M059J (cell line): ENCODE measurements around the gene KHDRBS2. TPM values are rescaled to one million over a fixed set of nuclear protein-coding genes. Genes with fewer than 3 reads are reported as not detected.

Experiments
- DNase-seq: peaks from one replicate; pipeline ENCODE4 v3.0.0-alpha.2; 2012; ENCODE audit warnings: low read depth
- total RNA-seq: library from RNA; depleted of rRNA; stranded (reverse); fragments of >200 nt; shearing (Covaris generic); gene quantifications from 2 replicates; pipeline ENCODE4 v1.2.3, GENCODE V29; 2014

KHDRBS2 gene
- total RNA-seq, 1 experiment from 2014 or later: not detected

DNA sequence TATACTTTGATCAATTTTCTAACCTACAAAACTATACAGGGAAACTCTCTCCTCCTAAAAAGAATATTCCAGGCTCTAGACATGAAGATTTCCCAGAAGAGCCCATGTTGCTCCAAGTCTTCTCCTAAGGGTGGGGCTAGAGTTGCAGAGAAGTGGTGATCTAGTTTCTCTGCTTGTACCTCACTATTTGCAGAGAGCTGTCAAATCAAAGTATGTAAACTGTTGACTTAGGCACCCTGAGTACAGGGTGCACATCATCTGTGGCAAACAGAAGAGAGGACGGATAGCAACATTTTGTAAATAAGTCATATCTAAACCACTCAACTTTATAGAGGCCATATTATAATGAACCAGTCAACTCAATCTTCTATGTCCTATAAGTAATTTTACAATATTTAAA, 250.1 kb downstream of the KHDRBS2 start:
- no peak for DNase-seq

DNA sequence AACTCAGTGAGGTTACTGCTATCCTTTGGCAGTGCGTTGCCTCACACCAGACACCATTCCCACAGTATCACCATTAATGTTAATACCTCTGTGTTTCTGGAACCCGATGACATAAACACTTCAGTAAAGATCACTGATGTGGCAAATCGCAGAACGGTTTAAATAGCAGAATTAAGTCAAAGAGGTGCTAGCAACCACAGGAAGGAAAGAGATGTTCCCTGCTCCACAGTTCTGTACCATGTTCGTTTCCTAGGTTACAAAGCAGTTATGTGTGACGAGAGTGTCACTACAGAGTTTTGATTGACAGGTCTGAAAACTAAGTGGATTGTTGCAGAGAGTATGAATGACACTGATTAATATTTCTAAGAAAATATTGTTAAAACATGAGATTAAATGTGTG, 272.3 kb downstream of the KHDRBS2 start:
- no peak for DNase-seq

DNA sequence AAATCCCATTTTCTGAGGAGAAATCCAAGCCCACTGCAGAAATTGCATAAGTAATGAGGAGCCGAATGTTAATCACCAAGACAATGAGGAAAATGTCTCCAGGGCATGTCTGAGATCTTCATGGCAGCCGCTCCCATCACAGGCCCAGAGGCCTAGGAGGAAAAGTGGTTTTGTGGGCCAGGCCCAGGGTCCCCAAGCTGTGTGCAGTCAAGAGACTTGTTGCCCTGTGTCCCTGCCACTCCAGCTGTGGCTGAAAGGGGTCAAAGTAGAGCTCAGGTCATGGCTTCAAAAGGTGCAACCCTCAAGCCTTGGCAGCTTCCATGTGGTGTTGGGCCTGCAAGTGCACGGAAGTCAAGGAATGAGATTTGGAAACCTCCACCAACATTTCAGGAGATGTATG, 276.6 kb downstream of the KHDRBS2 start:
- DNase-seq: no peak

DNA sequence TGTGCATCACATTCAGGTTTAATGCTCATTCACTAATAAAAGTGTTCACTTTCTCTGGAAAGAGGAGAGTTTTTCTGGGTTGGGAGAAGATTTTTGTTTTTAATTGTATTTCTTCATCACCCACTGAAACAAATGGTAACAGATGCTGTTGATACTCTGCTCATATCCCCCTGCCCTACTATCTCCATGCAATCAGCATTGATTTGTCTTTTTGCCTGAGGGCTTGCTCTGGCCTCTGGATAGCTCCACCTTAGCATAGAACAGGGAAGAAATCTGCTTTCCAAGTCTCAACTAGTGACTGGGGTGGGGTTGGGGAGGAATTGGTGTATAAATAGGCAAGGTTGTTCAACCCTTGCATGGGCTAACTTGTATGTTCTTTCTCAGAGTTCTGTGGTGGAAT, 296.4 kb downstream of the KHDRBS2 start:
- no peak for DNase-seq

DNA sequence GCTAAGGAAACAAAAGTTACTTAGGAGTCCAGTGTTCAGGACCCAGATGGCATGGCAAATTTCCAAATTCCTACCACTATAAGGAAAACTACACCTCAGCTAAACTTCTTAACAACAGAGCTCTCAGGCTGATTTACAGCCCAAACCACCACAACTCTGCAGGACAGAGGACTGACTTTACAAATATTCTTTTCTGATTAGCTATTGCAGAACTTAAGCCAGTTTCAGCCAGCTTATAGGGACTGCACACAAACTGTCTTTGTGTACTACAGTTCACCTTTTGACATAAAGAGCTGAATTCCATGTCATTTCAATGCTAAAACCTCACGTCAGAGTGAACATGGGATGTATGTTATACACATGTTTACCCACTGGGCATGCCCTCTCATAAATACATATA, 305.4 kb downstream of the KHDRBS2 start:
- no peak for DNase-seq

DNA sequence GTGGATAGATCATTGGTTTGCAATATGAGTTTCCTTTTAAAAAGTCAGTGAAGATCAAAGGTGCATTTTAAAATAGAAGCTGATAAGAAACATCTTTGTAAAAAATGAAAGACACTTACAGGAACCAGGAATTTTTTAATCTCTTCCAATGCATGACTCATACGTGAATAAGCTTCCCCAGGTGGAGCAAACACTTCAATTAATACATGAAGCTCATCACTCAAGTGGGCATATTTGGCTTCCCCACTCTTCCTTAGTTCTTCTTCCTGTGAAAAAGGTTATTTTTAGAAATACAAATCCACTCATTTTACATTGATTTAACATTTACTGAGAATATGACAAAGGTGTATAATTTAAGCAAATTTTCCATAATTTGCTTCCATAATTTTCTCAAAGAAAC, 308.1 kb downstream of the KHDRBS2 start:
- DNase-seq: no peak

DNA sequence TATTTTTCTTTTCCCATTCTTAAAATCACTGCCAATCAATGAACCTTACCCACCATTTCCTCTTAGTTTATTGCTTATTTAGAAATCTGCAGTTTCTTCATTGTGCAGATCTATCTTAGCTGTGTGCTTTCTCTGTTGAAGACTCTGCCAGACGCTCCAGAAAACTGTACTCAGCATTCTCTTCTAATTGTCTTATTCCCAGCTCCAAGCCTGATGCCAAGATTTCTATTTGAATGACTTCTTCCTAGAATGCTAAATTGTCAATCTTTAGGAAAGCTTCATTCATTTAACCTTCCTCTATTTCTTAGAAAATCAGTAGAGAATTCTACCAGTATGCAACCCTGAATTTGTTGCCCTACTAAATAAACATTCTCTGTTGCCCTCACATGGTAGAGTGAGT, 308.9 kb downstream of the KHDRBS2 start:
- no peak for DNase-seq

DNA sequence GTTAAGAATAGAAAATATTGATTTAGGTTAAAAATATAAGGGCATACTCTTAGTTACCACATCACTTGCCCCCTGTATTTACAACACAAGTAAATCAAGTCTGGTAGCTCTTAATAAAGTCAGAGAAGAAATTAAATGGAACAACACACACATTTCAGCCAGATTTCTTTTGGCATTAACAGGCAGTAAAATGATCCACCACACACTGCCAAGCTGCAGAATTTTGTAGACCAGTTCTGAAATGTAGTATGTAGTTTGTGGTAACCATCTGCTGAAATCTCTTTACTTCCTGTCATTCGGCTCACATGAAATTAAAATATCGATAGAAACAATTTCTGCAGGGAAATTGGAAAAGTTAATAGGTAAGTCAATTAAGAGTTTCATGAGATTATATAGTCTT, 326.8 kb downstream of the KHDRBS2 start:
- no peak for DNase-seq

DNA sequence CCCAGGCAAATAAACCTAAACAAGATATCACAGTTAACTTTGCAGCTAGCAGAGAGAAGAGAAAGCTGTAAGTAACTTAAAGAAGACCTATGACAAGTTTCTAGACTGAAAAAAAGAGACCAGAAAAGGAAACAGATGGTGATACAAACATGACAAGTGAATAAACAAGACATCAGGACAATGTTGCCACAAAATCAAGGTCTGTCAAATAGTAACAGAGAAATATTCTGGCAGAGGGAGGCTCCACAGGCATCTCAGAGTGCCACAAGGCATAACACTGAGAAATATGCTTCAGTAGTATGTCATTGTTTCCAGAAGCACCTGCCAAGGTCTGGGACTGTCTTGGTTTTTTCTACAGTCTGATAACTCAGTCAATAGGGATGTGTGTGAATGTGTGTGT, 332.2 kb downstream of the KHDRBS2 start:
- no peak for DNase-seq

DNA sequence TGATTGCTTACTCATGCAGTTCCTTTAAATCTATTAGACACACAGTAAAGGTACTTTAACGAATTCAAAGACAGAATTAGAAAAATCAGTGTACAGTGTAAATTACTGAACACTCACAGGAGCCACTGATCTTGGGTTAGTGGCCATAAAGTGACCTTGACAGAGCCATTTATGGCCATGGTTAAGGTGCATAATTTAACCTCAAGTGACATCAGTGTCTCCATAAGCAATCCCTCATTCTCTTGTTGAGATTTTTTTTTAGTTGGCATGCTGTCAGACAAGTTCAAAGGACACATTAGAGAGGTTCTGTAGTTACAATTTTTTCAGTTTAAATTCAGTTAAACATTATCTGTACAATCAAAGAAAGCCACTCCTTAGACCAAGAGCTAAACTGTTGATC, 334.4 kb downstream of the KHDRBS2 start:
- no peak for DNase-seq

DNA sequence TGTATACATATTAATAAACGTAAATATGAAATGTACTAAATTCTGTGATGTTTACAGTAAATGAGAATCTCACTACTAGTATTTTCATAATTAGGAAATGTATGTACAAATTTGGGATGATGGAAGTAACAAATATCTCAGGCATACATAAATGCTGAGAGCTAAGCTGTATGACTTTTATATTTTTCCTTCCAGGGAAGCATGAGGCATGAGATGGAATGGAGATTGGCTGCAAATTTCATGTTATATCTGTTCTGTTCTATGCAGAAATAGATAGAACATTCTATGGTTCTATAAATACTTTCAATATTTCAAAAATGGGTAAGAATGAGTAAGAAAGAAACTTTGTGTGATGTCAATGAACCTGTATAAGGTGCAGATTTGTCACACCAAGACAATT, 335.2 kb downstream of the KHDRBS2 start:
- no peak for DNase-seq

DNA sequence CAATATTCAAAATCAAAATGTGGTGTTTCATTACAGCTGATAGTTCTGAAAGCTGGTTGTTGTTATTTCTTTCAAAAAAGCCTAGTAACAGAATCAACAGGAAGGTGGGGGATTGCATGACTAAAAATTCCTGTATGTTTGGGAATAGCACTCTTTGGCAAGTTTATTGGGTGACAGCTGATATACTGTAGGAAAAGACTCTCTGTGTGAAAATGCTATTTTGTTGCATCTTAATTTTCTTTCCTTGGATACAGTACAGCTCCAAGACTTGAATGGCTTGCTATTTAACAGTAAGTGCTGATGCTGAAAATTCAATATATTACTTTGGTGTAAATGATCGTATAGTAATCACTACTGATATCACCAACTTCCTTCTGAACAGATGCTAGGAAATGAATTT, 336.1 kb downstream of the KHDRBS2 start:
- DNase-seq: no peak

DNA sequence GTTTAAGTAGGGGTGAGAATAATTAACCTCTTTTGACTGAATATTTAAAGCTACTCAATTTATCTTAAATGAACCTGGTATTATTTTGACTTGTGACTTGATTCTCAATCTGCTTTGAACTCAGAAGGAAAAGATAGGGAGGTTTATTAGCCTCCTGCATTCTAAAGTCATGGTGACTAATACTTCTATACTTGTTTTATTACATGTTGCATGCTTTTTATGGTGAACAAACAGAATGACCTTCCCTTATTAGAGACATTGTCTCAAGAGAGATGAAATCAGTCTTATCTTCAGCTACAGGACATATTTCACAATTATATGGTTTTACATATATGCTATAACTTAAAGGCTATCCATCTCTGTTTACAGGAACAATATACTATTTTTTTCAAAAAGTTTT, 336.9 kb downstream of the KHDRBS2 start:
- DNase-seq: no peak

DNA sequence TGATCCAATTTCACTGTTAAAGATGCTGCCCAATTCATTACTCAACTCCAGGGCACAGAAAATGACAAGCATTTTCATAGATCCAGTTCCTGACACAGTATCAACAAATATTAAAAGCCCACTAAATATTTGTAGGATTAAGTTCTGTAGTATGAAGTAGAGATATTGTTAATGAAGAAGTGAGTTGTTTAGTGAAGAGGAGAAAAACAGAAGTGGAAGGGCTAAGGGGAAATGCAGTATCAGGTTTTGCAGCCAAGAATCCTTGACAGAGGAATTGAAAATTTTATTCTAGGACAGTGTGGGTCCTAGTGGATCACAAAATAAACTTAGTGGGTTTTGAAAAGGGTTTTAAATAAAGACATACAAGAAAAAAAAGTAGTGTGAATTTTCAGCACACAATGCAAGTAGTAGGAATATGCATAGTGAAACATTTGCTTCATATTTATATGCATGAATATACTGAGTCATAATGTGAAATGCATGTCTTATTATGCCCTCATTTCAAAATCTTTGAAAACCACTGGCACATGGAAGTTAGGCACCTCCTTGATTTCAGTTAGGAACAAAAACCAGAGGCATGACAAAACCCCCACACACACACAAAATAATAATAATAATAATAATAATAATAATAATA, 338.6 kb downstream of the KHDRBS2 start:
- DNase-seq: no peak

DNA sequence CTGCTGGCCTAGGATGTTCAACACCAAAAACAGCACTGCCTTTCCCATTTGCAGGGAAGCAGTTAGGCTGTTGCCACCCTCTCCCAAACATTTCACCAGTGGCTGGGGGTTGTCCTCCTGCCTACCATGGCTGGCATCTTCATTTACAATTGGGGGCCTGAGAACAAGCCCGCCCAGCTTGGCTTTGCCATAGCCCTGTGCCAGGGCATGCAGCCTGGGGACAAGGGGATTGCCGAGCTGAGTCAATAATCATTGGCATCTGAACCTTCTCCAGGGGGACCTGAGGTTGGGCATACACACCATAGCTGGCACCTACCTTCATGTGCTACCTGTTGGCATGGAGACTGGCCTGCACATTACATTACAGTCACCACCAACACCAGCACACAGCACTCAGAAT, 345.1 kb downstream of the KHDRBS2 start:
- DNase-seq: no peak

DNA sequence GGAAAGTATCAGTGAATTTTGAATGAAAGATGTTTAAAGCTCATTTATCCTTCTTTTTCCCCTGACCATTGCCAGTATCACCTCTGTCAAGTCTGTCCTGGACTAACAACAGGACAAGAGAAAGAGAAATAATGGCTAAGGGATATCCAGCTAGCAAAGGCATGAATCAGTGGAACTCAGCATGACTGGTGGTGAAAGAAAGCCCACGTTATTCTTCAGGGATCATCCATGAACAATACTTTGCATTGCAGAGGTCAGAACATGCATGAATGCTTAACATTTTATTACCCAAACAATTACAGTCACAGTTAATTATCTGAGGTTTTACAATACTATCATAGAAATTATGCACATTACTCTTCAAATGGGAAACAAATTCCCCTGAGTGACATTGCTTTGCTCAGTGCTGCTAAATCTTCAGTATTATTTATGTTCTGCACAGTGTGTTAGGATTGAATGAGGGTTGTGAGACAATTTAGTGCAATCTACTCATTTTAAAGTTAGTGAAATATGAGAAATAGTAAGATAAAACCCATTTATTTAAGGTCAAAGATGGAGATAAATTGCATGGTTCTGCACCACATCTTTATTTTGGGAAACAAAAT, 350.7 kb downstream of the KHDRBS2 start:
- no peak for DNase-seq

DNA sequence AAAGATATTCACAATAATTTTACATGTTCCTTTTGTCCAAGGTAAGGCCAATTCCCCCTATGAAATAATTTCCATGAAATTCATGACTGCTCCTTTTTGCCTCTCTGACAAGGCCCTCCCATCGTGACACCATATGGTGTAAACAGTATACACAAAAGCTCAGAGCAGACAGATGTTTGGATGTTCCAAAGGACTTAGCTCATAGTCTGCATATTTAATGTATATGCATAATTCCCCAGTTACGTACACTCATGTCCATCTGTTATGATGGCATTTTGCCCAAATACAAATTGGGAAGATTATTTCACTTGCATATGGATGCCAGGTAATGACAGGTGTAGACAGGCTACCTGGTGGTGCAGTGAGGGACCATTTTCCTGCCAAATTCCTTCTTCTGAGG, 376.5 kb downstream of the KHDRBS2 start:
- no peak for DNase-seq

DNA sequence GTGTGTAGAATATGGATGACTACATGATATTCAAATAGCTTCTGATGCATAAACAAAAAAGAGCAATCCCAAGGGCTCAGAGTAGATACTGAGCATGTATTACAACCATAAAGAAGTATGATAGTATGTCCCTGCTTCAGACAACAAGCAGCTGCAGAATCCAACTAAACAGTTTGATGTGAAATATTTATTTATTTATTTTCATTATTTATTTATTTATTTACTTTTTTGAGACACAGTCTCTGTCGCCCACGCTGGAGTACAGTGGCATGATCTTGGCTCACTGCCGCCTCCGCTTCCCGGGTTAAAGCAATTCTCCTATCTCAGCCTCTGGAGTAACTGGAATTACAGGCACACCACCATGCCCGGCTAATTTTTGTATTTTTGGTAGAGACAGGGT, 384.3 kb downstream of the KHDRBS2 start:
- no peak for DNase-seq

DNA sequence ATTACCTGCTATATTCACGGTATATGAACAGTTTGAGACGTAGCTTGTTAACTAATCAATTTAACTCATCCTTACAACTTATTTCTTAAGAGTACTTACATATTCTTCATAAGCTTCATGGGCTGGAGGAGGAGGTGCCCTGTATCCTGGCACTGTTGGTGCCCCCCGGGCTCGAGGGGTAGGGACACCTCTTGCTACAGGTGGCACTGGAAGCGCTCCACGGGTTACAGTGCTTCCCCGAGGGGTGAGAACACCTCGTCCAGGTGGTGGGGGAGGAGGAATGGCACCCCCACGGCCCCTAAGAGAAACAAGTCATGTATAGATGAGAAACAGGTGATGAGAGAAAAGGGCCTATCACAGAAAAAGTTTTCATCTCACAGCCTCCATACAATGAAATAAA, 391.5 kb downstream of the KHDRBS2 start:
- no peak for DNase-seq

DNA sequence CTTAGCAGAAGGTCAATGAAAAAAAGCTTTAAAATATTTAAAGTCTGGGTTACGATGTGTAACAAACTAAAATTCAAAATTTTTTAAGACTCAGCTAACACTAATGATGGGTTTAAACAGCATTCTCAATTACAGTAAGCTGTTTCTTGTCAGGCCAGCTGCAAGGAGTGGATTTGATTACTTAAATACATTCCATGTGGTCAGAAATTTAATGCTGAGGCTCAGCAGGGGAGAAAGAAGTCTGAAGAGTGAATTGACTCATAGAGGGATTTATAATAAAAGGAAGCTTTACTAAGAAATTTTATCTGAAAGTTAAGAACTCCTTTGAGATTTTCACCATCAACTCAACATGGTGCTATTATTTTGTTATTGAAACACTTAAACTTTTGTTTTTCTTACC, 398.6 kb downstream of the KHDRBS2 start:
- DNase-seq: no peak

DNA sequence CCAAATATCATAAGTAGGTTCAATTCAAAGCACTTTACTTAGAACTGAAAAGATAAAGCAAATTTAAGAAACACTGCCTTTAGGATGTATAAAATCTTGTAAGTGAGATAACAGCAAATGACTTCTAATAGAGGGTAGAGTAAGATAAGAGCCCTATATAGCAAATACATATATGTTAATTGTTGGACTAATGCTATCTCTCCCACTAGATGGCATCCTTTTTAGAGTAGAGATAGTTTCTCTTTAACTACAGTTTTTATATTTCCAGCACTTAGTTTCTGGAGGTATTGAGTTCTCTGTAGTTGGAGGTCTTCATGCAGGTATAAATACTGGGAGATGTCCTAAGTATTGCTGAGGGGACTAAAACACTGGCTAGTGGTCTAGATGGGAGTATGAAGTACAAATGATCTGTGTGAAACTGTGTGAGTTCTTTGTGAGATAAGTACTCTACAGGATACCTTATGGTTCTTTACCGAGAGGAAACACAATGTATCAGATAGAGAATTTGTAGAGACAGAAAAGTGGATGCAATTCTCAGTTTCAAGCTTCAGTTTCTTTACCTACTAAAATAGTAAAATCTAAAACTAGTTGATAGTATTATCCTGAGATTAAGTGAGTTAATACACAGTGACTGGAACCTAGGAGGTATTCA, 399.3 kb downstream of the KHDRBS2 start:
- DNase-seq: no peak

DNA sequence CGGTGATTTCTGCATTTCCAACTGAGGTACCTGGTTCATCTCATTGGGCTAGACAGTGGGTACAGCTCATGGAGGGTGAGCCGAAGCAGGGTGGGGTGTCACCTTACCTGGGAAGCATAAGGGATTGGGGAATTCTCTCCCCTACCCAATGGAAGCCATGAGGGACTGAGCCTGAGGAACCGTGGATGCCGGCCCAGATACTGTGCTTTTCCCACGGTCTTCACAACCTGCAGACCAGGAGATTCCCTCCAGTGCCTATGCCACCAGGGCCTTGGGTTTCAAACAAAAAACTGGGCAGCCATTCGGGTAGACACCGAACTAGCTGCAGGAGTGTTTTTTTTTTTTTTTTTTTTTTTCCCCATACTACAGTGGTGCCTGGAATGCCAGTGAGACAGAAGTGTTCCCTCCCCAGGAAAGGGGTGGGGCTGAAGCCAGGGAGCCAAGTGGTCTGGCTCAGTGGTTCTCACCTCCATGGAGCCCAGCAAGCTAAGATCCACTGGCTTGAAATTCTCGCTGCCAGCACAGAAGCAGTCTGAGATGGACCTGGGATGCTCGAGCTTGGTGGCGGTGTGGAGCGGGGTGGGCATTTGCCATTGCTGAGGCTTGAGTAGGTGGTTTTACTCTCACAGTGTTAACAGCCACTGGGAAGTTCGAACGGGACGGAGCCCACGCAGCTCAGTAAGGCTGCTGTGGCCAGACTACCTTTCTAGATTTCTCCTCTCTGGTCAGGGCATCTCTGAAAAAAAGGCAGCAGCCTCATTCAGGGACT, 416.2 kb downstream of the KHDRBS2 start:
- DNase-seq: no peak
